Neutrophil (primary cell): Measurements from ENCODE around the gene KIAA1671.

Experiments
- H3K27ac ChIP-seq: fragments of 200-600 bp; sonication (generic); 2 replicates; pipeline ENCODE4 v1.5.1; 2016; ENCODE audit warnings: mild to moderate bottlenecking, moderate library complexity
- H3K27me3 ChIP-seq: fragments of 200-600 bp; sonication (generic); 2 replicates; pipeline ENCODE4 v1.6.0; 2016; ENCODE audit warnings: mild to moderate bottlenecking
- H3K36me3 ChIP-seq: fragments of 200-600 bp; sonication (generic); 2 replicates; pipeline ENCODE4 v1.5.1; 2017
- H3K4me1 ChIP-seq, 2 experiments: fragments of 200-600 bp in 1 of 2; sonication (generic) in 1 of 2; 1 replicate in 1 of 2; 2 replicates in 1 of 2; pipeline versions ENCODE4 v1.5.1 to v1.6.1; 2013 to 2016; ENCODE audit warnings: low read depth in 1 of 2, low read length in 1 of 2, mild to moderate bottlenecking in 1 of 2, moderate library complexity in 1 of 2; ENCODE audit not compliant: control insufficient read depth in 1 of 2, insufficient read depth in 1 of 2
- H3K4me3 ChIP-seq, 2 experiments: fragments of 200-600 bp in 1 of 2; sonication (generic) in 1 of 2; 1 replicate in 1 of 2; 2 replicates in 1 of 2; pipeline ENCODE4 v1.5.1; 2013 to 2016; ENCODE audit warnings: low read depth in 1 of 2, low read length in 1 of 2, mild to moderate bottlenecking in 1 of 2, moderate library complexity in 1 of 2
- H3K9me3 ChIP-seq: fragments of 200-600 bp; sonication (generic); 2 replicates; pipeline ENCODE4 v1.5.1; 2016
- TF ChIP-seq, protein P1 (sequence below): fragments of 200-600 bp; sonication (generic); IDR thresholded peaks from 2 replicates; pipeline ENCODE4 v1.5.1; 2016; ENCODE audit warnings: antibody characterized with exemption

Gene KIAA1671

GRCh38 chr22:25161916-25162530 is 209.5 kb downstream of the KIAA1671 start:
- H3K27me3 ChIP-seq, result no peaks in the 10 kb centered on the region
- no peaks in the 10 kb centered on the region for H3K9me3 ChIP-seq
- no peaks in the 10 kb centered on the region for H3K36me3 ChIP-seq
- no peak overlapping the region for H3K27ac ChIP-seq
- no peaks in the 10 kb centered on the region for H3K4me1 ChIP-seq
- TF ChIP-seq, protein P1, sequence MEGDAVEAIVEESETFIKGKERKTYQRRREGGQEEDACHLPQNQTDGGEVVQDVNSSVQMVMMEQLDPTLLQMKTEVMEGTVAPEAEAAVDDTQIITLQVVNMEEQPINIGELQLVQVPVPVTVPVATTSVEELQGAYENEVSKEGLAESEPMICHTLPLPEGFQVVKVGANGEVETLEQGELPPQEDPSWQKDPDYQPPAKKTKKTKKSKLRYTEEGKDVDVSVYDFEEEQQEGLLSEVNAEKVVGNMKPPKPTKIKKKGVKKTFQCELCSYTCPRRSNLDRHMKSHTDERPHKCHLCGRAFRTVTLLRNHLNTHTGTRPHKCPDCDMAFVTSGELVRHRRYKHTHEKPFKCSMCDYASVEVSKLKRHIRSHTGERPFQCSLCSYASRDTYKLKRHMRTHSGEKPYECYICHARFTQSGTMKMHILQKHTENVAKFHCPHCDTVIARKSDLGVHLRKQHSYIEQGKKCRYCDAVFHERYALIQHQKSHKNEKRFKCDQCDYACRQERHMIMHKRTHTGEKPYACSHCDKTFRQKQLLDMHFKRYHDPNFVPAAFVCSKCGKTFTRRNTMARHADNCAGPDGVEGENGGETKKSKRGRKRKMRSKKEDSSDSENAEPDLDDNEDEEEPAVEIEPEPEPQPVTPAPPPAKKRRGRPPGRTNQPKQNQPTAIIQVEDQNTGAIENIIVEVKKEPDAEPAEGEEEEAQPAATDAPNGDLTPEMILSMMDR, result no peak
- H3K4me3 ChIP-seq, result no peak overlapping the region

DNA sequence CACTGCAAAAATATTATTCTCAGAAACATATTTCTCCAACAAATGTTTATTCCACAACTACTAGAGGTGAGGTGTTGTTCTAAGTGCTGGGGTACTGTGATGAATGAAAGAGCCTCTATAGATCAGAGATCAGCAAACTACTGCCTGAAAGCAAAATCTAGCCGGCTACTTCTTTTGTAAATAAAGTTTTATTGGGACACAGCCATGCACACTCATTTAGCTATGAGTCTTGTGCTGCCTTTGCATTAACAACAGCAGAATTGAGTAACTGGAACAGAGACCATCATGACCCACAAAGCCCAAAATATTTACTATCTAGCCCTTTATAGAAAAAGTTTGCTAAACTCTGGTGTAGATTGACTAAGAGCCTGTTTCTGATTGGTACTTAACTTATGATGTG is 210.0 kb downstream of the KIAA1671 start:
- TF ChIP-seq, protein P1, result no peak
- H3K27me3 ChIP-seq, result no peaks in the 10 kb centered on the region
- H3K36me3 ChIP-seq, result no peaks in the 10 kb centered on the region
- no peak overlapping the region for H3K4me3 ChIP-seq
- no peaks in the 10 kb centered on the region for H3K4me1 ChIP-seq
- H3K9me3 ChIP-seq, result no peaks in the 10 kb centered on the region
- H3K27ac ChIP-seq, result no peak overlapping the region

DNA sequence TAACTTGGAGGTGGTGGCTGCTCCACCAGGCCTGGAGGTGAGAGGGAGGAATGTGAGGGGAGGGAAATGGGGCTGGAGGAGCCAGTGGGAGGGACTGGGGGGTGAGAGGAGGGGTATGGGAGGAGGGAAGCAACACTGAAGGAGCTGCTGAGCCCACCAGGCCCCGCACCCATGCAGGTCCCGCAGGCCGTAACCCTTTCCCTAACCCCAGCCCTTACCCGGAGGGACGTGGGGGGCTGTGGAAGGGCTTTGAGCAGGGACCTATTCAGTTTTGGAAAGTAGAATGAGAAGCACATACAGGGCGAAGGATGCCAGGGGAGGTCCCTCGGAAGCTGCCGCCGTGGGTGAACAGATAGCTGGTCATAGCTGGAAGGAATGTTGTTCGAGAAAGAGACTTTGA is 213.3 kb downstream of the KIAA1671 start:
- Histone ChIP-seq H3K27me3 (no peaks in the 10 kb centered on the region), H3K4me1 (no peaks in the 10 kb centered on the region), H3K36me3 (no peaks in the 10 kb centered on the region), H3K9me3 (no peaks in the 10 kb centered on the region), H3K4me3 (no peak overlapping the region), H3K27ac (no peak overlapping the region)
- TF ChIP-seq, protein P1, result no peak

- Histone ChIP-seq H3K4me1 (no peaks in the 10 kb centered on the region), H3K27me3 (no peaks in the 10 kb centered on the region), H3K9me3 (no peaks in the 10 kb centered on the region), H3K4me3 (no peak overlapping the region), H3K36me3 (no peaks in the 10 kb centered on the region), H3K27ac (no peak overlapping the region)
- TF ChIP-seq, protein P1, result no peak
Observed at GRCh38 chr22:25166266-25167040, 213.9 kb downstream of the KIAA1671 start.

DNA sequence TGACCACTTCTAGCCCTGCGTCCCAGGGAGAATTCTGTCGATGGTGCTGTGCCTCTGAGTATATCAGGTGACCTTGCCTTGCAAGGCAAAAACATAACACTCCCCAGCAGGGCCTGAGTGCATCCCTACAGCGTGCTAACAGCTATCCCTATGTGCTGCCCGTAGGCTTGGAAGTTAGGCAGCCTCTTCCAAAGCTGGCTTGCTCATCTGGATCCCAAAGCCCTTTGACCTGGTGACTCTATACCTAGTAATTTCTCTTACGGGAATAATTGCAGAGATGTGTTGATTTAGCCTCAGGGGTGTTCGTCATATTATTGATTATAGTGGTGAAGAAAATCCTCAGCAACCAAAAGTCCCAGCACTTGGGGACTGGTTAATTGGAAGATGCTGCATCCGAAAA is 214.6 kb downstream of the KIAA1671 start:
- TF ChIP-seq, protein P1, result no peak
- H3K4me3 ChIP-seq, result no peak overlapping the region
- H3K36me3 ChIP-seq, result no peaks in the 10 kb centered on the region
- no peaks in the 10 kb centered on the region for H3K27me3 ChIP-seq
- H3K27ac ChIP-seq, result no peak overlapping the region
- no peaks in the 10 kb centered on the region for H3K4me1 ChIP-seq
- no peaks in the 10 kb centered on the region for H3K9me3 ChIP-seq
